ENCODE data around the gene ICE1.
"Not testable (repeated sequence)": the region's sequence is repeated elsewhere in the genome, so short reads cannot be mapped to it uniquely, and the experiment has no call there.

Gene ICE1, protein sequence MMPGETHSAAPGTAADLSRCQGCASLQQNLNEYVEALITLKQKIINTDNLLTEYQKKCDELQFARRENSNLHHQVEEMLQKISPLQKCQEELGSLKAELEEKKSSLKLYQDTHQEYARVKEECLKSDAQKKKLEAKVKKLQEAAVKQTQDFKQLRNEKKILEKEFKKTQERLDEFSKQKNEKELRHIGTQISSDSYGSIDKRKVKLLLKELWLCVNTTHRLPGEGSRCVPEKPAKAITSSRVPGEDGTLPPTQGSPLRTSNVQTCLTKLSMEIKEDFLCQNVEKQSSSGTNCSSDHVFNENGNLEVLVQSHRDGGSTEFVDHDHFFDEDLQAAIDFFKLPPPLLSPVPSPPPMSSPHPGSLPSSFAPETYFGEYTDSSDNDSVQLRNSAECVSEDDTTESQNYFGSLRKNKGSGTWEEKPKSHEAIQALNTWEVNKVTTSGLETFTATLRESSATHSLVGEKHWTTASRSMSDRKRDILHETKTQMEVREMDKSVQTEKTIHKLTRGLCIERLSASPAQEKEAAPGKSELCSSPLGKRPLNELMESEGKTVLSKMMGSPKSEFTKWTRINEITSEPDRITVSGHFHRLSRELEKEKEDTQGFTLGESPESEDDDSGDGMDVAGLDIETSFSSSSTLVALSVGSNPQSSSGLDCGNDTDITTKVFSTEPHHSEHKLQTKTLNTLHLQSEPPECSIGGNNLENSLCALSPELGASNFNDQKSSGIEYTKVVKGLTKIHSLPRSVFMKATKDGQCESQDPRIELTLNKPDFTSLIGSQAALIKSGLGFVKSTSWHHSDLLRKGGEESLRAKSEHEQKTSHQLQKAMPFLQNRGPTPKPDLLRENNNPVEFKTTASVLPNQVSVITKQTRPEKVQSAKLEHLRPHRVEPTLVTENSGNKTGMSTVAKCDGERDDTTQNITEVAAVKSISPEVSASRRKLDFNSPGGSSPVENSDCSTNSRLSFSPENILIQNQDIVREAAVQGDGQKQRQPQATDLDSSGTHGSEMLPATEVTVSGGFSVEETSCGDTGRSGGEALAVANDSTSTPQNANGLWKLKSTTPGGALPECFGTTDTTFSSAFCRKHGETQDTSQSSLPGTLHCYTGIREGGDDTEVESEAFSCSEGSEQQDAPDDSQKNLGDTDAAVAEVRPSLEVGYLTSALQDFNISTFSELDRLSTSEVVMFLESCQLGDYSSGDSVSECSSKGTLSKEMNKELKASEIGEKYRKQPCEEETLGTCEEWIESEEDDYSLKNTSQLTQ (N-terminal part only)

GRCh38 chr5:5421961-5422818, at the start of gene ICE1:
Gene ICE1 (plus strand): TSS chr5:5422677. CDS start chr5:5422916, 239 bp downstream.
- DNase-seq = peak; percentile 97

GRCh38 chr5:5372930-5373329, 49.5 kb upstream of the ICE1 start:
- DNase-seq = no peak

- no peak for DNase-seq
Measured at GRCh38 chr5:5373351-5373989, 49.0 kb upstream of the ICE1 start.

DNA sequence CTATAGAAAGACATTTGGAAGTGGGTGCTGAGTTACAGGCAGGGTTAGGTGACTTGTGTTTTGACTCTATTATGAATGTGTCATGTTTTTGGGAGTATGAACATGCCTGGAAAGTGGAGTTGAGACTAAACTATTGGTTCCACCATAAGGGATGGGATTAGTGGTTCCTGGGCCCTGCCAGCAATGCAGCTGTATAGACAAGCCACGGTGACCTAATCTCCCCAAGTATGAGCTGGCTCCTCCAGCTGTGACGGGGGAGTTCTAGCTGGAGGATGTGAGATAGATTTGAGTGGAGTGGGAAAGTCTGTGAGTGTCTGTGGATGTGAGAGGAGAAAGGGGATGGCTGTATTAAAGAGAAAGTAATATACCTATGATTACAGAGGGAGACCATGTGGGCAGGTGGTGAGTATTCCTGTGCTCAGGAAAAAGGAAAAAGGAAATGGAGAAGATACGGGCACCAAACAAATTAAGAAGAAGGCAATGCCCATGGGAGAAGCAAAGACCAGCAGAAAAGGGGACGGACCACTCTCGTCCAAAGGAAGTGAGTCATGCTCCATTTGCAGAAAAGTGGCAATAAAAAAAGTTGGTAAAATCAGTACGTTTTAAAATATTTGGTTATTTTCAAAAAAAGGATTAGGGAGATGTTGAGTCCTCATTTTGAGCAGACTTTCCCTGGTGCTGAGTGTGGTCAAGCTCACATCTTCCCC, 48.3 kb upstream of the ICE1 start:
- no peak for DNase-seq

DNA sequence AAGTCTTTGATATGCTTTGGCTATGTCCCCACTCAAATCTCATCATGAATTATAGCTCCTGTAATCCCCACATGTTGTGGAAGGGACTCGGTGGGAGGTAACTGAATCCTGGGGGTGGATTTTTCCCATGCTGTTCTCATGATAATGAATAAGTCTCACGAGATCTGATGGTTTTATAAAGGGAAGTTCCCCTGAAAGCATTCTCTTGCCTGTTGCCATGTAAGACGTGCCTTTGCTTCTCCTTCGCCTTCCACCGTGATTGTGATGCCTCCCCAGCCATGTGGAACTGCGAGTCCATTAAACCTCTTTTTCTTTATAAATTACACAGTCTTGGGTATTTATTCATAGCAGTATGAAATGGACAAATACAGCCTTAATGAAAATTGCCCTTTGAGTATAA, 44.7 kb upstream of the ICE1 start:
- no peak for DNase-seq

DNA sequence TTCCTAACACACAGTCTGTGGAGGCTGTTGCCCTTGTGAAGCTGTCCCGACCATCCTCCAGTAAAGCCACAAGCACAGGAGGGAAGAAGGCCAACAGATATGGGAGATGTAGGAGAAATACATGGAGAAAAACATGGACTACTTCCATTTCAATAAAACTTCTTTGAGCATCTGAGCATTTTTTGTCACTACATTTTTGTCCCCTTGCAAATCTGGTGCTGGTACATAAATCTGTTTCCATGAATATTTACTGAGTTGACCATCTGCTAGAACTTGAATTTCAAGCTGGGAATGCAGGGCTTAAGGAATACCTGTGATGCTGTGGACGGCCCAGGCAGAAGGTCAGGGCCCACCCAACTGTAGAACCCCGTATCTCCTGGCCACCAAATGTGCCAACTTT, 43.9 kb upstream of the ICE1 start:
- DNase-seq = no peak

DNA sequence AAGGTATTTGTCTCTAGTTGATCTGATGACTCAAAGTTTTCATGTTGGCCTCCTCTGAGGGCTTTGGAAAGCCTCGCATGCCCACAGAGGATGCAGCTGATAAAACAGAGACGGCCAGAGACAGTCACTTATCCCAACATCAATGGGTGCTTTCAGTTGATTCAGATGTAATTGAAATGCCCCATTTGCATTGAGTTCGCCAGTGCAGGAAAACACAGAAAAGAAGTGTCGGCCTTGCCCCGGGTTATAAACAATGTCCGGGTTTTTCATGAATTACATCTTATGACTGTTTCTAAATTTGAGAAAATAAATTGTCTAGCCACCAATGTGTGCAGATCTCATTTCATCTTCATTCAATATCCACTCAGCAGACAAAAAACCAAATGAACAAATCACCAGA, 42.2 kb upstream of the ICE1 start:
- DNase-seq = no peak

- DNase-seq = no peak
Measured at GRCh38 chr5:5381310-5381913, 41.1 kb upstream of the ICE1 start.

GRCh38 chr5:5383461-5383860, 39.0 kb upstream of the ICE1 start:
- DNase-seq = no peak

DNA sequence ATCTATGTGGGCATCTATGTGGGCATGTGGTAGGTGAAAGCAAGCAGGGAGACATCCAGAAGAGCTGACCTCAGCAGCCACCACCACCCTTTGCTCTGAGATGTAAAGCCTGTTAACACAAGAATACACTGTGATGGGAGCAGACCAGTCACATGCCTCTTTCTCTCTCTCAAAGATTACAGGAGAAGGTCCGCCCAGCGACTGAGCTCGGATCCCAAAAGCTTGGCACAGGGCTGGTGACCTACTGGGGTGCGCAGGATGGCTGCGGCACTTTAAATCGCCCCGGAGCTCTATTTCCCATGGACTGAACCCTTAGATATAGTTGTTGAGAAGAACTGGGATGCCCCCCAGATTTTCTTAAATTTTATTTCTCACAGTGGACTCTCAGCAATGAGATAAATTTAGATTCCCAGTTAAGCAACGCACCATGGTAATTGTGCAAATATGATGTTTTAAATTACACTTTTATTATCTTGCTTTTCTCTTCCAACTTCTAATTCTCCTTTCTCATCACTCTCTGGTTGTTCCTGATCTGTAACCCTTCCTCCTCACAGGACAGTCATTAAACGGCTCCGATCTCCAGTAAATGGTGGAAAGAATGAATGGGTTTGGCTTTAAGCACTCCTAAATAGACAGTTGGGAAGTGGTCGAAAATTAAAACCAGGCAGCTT, 37.7 kb upstream of the ICE1 start:
- DNase-seq = no peak

DNA sequence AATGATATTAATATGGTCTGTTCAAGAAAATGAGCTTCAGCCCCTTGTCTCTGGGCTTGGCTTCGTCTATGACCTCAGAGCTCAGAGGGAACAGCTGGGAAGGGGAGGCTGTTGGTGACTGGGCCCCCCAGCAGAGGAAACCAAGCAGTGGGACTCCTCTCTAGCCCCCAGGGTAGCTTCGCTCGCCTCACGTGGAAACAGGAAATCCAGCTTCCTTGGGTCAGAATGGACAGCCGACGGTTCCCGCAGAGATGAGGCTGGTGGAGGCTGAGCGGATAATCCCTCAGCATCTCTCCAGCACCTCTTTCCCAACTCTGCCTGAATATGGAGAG, 37.2 kb upstream of the ICE1 start:
- no peak for DNase-seq

- no peak for DNase-seq
Measured at GRCh38 chr5:5386329-5386728, 36.1 kb upstream of the ICE1 start.

- DNase-seq = no peak
Measured at GRCh38 chr5:5387192-5387591, 35.3 kb upstream of the ICE1 start.

- no peak for DNase-seq
Measured at GRCh38 chr5:5387777-5388176, 34.7 kb upstream of the ICE1 start.

- not testable (repeated sequence) for DNase-seq
Measured at GRCh38 chr5:5390121-5390869, 32.2 kb upstream of the ICE1 start.

DNA sequence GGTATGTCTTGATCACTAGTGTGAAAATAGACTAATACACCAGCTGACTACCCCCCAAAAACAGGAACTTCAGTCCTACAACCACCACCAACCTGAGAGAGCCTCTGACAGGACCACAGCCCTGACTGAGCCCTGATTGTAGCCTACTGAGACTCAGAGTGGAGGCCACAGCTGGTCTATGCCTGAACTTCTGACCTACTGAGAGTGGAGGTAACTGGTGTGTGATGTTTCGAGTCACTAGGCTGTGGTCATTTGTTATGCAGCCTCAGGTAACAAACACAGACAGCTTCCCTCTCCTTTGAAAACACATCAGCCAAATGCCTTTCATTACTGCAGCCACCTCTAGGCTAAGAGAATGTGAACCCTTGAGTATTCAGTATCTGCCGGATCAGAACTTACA, 30.0 kb upstream of the ICE1 start:
- not testable (repeated sequence) for DNase-seq

DNA sequence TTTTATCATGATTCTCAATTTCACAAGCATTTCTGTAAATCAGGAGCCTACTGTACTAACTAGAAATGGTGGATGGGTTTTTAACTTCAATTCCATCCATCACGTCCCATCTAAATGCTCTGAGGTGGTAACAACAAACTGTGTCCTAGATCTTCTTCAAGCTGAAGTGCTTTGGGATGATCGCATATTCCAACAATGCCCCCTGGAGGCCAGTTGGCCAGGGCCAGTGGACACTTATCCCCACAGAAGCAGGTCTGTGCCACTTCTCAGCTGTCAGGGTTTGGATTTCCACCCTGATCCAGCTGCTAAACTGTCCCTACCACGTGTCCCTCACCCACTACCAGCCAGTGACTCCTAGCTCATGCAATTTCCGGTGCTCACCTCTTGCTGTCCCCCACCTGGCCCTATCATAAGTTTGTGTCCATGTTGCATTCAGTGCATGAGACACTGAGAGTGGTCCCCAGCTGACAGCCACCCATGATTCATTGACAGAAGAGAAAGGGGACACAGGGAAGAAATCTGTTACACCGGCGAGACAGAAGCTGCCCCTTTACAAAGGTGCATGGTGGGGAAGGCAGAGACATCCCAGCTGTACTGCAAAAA, 28.0 kb upstream of the ICE1 start:
- peak; percentile 5 for DNase-seq

- DNase-seq = not testable (repeated sequence)
Measured at GRCh38 chr5:5395093-5395492, 27.4 kb upstream of the ICE1 start.

- no peak for DNase-seq
Measured at GRCh38 chr5:5398071-5398470, 24.4 kb upstream of the ICE1 start.
